Measurements from ENCODE around the gene EIF4G3. TPM values are rescaled to one million over a fixed set of nuclear protein-coding genes. Genes with fewer than 3 reads are reported as not detected.

EIF4G3 gene
- total and polyA plus RNA-seq, 2 of the 8 experiments (the other 6 are each of a cell fraction or from before 2014, with no cell fraction given): 47.5 to 66.6 TPM

DNA sequence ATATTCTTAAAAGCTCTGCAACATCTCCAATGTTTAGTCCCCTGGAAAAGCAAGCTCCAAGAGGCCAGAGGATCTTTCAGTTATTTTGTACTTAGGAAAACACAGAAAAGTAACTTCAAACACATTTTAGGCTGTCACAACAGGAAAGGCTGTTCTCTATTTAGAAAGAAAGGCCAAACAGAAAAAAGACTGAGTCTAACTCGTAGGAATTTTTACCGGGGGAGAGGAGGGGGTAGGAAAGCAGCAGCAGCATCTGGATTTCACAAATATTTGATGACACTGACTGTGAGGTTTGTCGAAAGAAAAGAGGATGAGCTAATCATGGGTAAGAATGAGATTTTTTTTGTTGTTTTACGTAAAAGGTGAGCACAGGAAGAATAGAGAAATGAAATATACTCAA lies 107.1 kb downstream of the EIF4G3 start (continued):
- no peak for TF ChIP-seq BCL11A (IDR thresholded peaks at IDR 0.05; ENCODE audit: low read depth in 2 of 2, low read length in 2 of 2)
- TF ChIP-seq RXRA (IDR thresholded peaks at IDR 0.05; ENCODE audit: insufficient read depth, low read depth, low read length): no peak
- TF ChIP-seq EZH2 (IDR thresholded peaks at IDR 0.05; ENCODE audit: low read depth, low read length, severe bottlenecking): no peak
- no peak for TF ChIP-seq SIX5 (IDR thresholded peaks at IDR 0.05; ENCODE audit: low read depth, low read length)
- TF ChIP-seq MAFK (IDR thresholded peaks at IDR 0.05; ENCODE audit: low read depth, low read length): no peak
